AG10803 (cell line): ENCODE data around the gene RAP1GAP.

ENCODE experiments used
- DNase-seq: peaks from one replicate; pipeline ENCODE4 v3.0.0; 2010; ENCODE audit warnings: low read depth
- H3K4me3 ChIP-seq: 2 replicates; pipeline ENCODE4 v1.5.1; 2011; ENCODE audit warnings: mild to moderate bottlenecking, low read length, control low read depth
- TF ChIP-seq, protein P1 (sequence below): conservative IDR thresholded peaks from 2 replicates; pipeline ENCODE4 v1.5.1; 2011; ENCODE audit warnings: mild to moderate bottlenecking, low read length, control low read depth, inconsistent platforms

RAP1GAP gene

DNA sequence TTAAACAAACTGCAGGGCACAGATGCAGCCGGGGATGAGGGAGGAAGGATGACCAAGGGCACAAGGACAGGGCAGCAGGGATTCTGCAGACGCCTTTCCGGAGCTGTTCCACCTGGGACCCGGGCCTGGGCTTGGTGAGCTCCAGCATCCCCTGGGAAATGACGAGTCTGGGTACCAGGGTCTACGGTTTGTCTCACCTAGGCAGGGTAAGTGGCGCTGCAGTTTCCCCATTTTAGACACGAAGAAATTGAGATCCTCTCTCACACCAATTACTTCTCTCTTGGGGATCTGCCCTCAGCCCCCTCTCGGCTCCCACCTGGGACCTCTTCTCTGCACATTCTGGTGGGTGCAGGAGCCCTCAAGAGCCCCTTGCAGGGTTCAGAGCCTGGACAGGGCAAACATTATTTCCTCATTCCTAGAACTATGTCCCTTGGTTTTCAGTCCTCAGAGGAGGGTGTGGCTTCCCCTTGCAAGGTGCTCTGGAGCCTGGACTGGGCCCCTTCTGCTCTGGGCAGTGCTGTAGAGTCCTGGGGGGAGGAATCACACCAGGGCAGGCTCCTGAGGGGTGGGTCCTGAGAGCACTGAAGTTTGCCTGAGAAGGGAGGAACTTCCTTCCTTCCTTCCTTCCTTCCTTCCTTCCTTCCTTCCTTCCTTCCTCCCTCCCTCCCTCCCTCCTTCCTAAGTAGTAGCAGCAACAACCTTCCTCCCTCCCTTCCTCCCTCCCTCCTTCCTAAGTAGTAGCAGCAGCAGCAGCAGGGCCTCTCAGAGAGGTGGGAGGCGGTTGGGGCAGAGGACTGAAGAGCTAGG, 16.0 kb downstream of the RAP1GAP start:
- TF ChIP-seq, protein P1, sequence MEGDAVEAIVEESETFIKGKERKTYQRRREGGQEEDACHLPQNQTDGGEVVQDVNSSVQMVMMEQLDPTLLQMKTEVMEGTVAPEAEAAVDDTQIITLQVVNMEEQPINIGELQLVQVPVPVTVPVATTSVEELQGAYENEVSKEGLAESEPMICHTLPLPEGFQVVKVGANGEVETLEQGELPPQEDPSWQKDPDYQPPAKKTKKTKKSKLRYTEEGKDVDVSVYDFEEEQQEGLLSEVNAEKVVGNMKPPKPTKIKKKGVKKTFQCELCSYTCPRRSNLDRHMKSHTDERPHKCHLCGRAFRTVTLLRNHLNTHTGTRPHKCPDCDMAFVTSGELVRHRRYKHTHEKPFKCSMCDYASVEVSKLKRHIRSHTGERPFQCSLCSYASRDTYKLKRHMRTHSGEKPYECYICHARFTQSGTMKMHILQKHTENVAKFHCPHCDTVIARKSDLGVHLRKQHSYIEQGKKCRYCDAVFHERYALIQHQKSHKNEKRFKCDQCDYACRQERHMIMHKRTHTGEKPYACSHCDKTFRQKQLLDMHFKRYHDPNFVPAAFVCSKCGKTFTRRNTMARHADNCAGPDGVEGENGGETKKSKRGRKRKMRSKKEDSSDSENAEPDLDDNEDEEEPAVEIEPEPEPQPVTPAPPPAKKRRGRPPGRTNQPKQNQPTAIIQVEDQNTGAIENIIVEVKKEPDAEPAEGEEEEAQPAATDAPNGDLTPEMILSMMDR = no peak
- no peak for DNase-seq
- no peak overlapping the region for H3K4me3 ChIP-seq

DNA sequence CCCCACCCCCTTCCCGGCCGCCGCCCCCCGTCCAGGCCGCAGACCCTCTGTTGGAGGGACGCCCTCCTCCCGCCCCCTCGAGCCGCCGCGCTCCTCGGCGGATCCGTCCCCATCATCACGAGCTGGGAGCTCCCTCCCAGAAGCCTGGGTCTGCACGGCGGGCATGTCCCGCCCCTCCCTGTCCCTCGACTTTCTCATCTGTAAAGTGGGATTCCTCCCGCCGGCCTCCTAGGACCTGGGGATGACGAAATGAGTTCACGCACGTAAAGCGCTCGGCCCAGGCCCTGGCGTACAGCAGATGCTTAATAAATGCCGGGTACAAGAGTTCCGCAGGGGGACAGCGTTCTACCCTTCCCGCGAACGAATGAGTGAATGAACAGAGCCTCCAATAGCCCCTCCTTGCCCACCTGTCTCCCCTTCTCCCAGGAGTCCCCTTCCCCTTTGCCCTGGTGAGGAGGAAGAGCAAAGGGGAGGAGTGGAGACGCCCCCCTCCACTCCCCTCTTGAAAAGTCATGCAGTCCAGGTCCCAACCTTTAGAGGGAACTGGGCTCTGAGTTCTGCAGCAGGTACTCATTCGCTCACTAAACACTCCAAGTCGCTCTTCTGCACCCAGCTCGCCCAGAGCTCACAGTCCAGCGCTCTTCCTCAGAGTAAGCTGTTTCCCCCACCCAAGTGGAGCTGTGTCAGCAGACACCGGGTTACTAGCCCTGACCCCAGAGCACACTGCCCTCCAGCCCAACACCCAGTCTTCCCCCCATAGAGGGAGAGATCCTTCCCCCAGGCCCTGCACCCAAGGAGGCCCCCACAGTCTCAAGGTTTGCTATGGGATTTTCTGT, 16.8 kb downstream of the RAP1GAP start:
- DNase-seq = no peak
- no peak overlapping the region for H3K4me3 ChIP-seq
- TF ChIP-seq, protein P1 = no peak

GRCh38 chr1:21651214-21652042, 17.7 kb downstream of the RAP1GAP start:
- no peak for DNase-seq
- peak overlapping the region; percentile 49 for H3K4me3 ChIP-seq
- TF ChIP-seq, protein P1 = no peak

DNA sequence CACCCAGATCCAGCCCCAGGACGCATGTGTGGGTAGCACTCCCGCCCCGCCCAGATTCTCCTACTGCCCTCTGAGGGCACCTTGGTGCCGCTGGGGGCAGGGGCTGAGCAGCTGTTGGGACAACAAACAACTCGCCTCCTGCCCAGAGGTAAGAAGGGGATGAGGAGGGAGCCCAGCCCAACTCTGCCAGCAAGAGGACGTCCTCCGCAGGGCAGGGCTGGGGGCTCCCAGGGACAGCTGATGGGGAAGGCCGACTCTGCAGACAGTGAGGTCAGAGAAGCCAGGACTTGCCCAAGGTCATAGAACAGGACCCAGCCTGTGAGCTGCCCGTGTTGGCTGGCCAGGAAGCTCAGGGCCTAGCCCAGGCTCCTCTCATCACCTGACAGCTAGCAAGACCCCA, 18.8 kb downstream of the RAP1GAP start:
- TF ChIP-seq, protein P1 = no peak
- no peak for DNase-seq
- H3K4me3 ChIP-seq = no peak overlapping the region

- TF ChIP-seq, protein P1 = no peak
- DNase-seq = no peak
- H3K4me3 ChIP-seq = no peak overlapping the region
These were observed 19.8 kb downstream of the RAP1GAP start for GRCh38 chr1:21649315-21649714.

DNA sequence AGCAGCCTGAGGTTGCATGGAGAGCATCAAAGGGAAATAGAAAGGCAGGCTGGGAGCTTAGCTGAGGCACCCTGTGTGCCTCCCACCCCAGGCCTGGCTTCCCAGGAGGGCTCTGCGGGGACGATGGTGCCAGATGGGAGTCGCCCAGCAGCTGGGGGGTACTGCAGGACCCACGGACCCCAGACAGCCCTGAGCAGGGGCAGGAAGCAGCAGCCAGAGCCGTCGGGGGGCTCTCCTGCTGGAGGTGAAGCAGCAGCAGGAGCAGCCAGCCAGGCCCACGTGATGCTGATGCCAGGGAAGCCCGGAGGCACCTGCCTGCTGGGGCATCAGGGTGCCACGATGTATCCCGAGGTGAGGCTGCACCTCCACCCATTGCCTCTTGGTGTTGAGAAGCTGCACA, 20.4 kb downstream of the RAP1GAP start:
- H3K4me3 ChIP-seq = no peak overlapping the region
- no peak for DNase-seq
- TF ChIP-seq, protein P1 = no peak
